Hepatocyte (in vitro differentiated cells): ENCODE data around the gene CD164. TPM values are rescaled to one million over a fixed set of nuclear protein-coding genes. Genes with fewer than 3 reads are reported as not detected.

ENCODE experiments used
- DNase-seq: peaks from one replicate; pipeline ENCODE4 v3.0.0-alpha.2; 2016; ENCODE audit warnings: low spot score
- H2AFZ ChIP-seq: fragments of 200-600 bp; sonication (generic); 2 replicates; pipeline ENCODE4 v1.6.0; 2016; ENCODE audit warnings: antibody characterized with exemption, mild to moderate bottlenecking
- H3K27ac ChIP-seq: fragments of 200-600 bp; sonication (generic); 2 replicates; pipeline ENCODE4 v1.5.1; 2016; ENCODE audit warnings: mild to moderate bottlenecking
- H3K27me3 ChIP-seq: fragments of 200-600 bp; sonication (generic); 2 replicates; pipeline ENCODE4 v1.6.1; 2016
- H3K36me3 ChIP-seq: fragments of 200-600 bp; sonication (generic); replicated peaks from 2 replicates; pipeline ENCODE4 v1.5.1; 2016; ENCODE audit warnings: low read depth; ENCODE audit not compliant: insufficient read depth
- H3K4me1 ChIP-seq: fragments of 200-600 bp; sonication (generic); 2 replicates; pipeline ENCODE4 v1.5.1; 2016; ENCODE audit warnings: mild to moderate bottlenecking, moderate library complexity; ENCODE audit not compliant: insufficient read depth
- H3K4me2 ChIP-seq: fragments of 200-600 bp; sonication (generic); 2 replicates; pipeline ENCODE4 v1.6.0; 2016
- H3K4me3 ChIP-seq: fragments of 200-600 bp; sonication (generic); 2 replicates; pipeline ENCODE4 v1.5.1; 2016; ENCODE audit warnings: mild to moderate bottlenecking
- H3K79me2 ChIP-seq: fragments of 200-600 bp; sonication (generic); 2 replicates; pipeline ENCODE4 v1.6.0; 2017; ENCODE audit warnings: mild to moderate bottlenecking
- H3K9me2 ChIP-seq: fragments of 200-600 bp; sonication (generic); replicated peaks from 2 replicates; pipeline ENCODE4 v1.6.0; 2017; ENCODE audit warnings: mild to moderate bottlenecking; ENCODE audit not compliant: insufficient read depth
- H3K9me3 ChIP-seq: fragments of 200-600 bp; sonication (generic); 2 replicates; pipeline ENCODE4 v1.5.1; 2016; ENCODE audit warnings: low read depth, mild to moderate bottlenecking
- H4K20me1 ChIP-seq: fragments of 200-600 bp; sonication (generic); 2 replicates; pipeline ENCODE4 v1.6.0; 2016; ENCODE audit warnings: mild to moderate bottlenecking; ENCODE audit not compliant: insufficient read depth, poor library complexity, severe bottlenecking
- CTCF ChIP-seq: fragments of 200-600 bp; sonication (generic); IDR thresholded peaks from 2 replicates; pipeline ENCODE4 v1.5.1; 2016; ENCODE audit warnings: antibody characterized with exemption, mild to moderate bottlenecking; ENCODE audit not compliant: poor library complexity
- EZH2 ChIP-seq: fragments of 200-600 bp; sonication (generic); IDR thresholded peaks from 2 replicates; pipeline ENCODE4 v1.6.1; 2016; ENCODE audit warnings: antibody characterized with exemption, mild to moderate bottlenecking, borderline replicate concordance
- EZH2phosphoT487 ChIP-seq: fragments of 200-600 bp; sonication (generic); IDR thresholded peaks from one replicate; pipeline ENCODE4 v1.6.1; 2018; ENCODE audit warnings: antibody characterized with exemption, mild to moderate bottlenecking, low read depth, moderate library complexity; ENCODE audit not compliant: unreplicated experiment, severe bottlenecking
- WGBS: methylation state at CpG from one replicate; pipeline ENCODE4 v1.1.6; 2016; ENCODE audit warnings: low lambda C conversion rate; ENCODE audit errors: missing lambda C conversion rate; 5-methylcytosine and 5-hydroxymethylcytosine counted together
- polyA plus RNA-seq: library from polyadenylated mRNA; unstranded; fragments of >200 nt; fragmentation: Nextera tagmentation; extraction: Ambion mirVana; gene quantifications from 2 replicates; pipeline ENCODE4 v1.2.1, GENCODE V29; 2016
- total RNA-seq: library from RNA; depleted of rRNA; stranded (reverse); fragments of >200 nt; gene quantifications from 2 replicates; pipeline ENCODE4 v1.2.3, GENCODE V29; 2014

The CD164 gene
- total and polyA plus RNA-seq, 2 experiments from 2014 or later = 475 to 574 TPM

- 82% methylated on average over 1 of the region's 1 CpG for WGBS
- no peak for DNase-seq
- TF ChIP-seq EZH2phosphoT487 = no peak
- no peak for TF ChIP-seq EZH2
- no peak for TF ChIP-seq CTCF
Measured at GRCh38 chr6:109388265-109388664, 6.0 kb upstream of the CD164 start.

GRCh38 chr6:109383438-109383940 is 1.2 kb upstream of the CD164 start:
- H3K27me3 ChIP-seq = no peaks in the 10 kb centered on the region
- TF ChIP-seq EZH2 = no peak
- TF ChIP-seq CTCF = no peak
- TF ChIP-seq EZH2phosphoT487 = no peak
- no peak overlapping the region for H2AFZ ChIP-seq
- no peaks in the 10 kb centered on the region for H3K9me2 ChIP-seq
- peaks cover 30% of the 10 kb centered on the region for H4K20me1 ChIP-seq
- H3K79me2 ChIP-seq = peaks cover 33% of the 10 kb centered on the region
- peak overlapping the region; percentile 72 for H3K4me2 ChIP-seq
- H3K4me1 ChIP-seq = peaks cover 29% of the 10 kb centered on the region
- H3K9me3 ChIP-seq = no peaks in the 10 kb centered on the region
- DNase-seq = no peak
- H3K4me3 ChIP-seq = peak overlapping the region; percentile 43
- peak overlapping the region; percentile 96 for H3K27ac ChIP-seq
- H3K36me3 ChIP-seq = no peaks in the 10 kb centered on the region
- 20% methylated on average over 5 of the region's 5 CpGs for WGBS

More at GRCh38 chr6:109388265-109388664, 6.0 kb upstream of the CD164 start:
- Histone ChIP-seq H3K9me2 (no peaks in the 10 kb centered on the region), H3K36me3 (no peaks in the 10 kb centered on the region), H2AFZ (no peak overlapping the region), H3K9me3 (no peaks in the 10 kb centered on the region), H3K27ac (no peak overlapping the region), H3K4me3 (no peak overlapping the region), H3K27me3 (no peaks in the 10 kb centered on the region), H4K20me1 (no peaks in the 10 kb centered on the region), H3K4me2 (no peak overlapping the region), H3K4me1 (peaks cover 23% of the 10 kb centered on the region), H3K79me2 (no peaks in the 10 kb centered on the region)

DNA sequence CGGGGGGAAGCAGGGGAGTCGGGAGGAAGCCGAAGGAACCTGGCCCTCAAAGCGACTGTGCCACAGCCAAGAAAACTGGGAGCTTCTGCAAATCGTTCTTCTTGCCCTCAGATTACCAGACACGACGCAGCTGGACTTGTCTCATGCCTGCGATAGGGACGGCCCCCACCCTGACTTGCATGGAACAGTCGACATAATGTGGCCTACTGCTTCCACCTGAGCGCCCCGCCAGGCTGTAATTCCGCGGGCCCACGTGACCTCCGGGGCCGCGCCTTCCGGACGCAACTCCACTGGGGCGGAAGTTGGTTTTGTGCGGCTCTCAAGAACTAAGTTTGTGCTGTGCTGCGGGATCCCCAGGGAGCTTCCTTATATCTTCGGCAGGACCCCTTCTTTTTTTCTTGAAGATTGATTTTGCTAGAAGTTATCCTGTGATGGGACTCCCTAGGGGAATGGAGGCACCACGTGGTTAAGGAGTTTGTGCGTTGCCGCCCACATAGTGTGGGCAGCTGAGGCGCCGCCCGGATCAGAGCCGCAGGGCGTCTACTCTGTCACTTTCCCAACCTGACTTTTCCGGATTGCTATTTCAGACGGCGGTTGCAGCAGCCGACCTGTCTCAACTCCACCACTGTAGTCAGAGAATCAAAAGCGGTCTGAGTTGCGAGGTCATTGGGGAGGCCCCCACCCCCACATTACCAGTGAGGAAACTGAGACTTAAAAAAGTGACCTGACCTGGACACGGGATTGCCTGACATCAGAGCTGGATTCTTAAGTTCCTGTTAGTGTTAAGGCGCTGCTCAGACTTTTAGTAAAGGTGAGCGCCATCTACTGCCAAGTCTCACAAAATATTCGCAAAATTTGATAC is 540 bp upstream of the CD164 start:
- Histone ChIP-seq H3K4me1 (peaks cover 29% of the 10 kb centered on the region), H4K20me1 (peaks cover 37% of the 10 kb centered on the region), H3K4me3 (peak overlapping the region; percentile 43), H3K79me2 (peaks cover 39% of the 10 kb centered on the region), H3K4me2 (peak overlapping the region; percentile 72), H3K36me3 (no peaks in the 10 kb centered on the region), H3K9me3 (no peaks in the 10 kb centered on the region), H3K27ac (peak overlapping the region; percentile 96), H2AFZ (peak overlapping the region; percentile 44), H3K27me3 (no peaks in the 10 kb centered on the region), H3K9me2 (no peaks in the 10 kb centered on the region)
- DNase-seq = peak; percentile 96
- TF ChIP-seq EZH2phosphoT487 = no peak
- peak; percentile 72 for TF ChIP-seq CTCF
- WGBS = under 1% methylated on average over 37 of the region's 42 CpGs
